Measurements from ENCODE around the gene EIF3F.

DNA sequence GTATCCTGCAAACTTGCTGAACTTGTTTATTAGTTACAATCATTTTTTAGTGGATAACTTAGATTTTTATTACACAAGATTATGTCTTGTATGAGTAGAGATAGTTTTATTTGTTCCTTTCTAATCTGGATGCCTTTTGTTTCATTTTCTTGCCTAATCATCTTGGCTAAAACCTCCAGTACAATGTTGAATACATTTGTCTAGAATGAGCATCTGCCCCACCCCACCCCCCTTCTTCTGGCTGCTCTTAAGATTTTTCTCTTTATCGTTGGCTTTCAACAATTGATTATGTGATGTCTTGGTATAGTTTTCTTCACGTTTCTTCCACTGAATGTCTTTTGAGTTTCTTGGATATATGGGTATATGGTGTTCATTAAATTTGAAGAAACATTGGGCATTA, 56.6 kb downstream of the EIF3F start:
- TF ChIP-seq, protein P1, sequence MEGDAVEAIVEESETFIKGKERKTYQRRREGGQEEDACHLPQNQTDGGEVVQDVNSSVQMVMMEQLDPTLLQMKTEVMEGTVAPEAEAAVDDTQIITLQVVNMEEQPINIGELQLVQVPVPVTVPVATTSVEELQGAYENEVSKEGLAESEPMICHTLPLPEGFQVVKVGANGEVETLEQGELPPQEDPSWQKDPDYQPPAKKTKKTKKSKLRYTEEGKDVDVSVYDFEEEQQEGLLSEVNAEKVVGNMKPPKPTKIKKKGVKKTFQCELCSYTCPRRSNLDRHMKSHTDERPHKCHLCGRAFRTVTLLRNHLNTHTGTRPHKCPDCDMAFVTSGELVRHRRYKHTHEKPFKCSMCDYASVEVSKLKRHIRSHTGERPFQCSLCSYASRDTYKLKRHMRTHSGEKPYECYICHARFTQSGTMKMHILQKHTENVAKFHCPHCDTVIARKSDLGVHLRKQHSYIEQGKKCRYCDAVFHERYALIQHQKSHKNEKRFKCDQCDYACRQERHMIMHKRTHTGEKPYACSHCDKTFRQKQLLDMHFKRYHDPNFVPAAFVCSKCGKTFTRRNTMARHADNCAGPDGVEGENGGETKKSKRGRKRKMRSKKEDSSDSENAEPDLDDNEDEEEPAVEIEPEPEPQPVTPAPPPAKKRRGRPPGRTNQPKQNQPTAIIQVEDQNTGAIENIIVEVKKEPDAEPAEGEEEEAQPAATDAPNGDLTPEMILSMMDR (IDR thresholded peaks at IDR 0.05): no peak
- TF ChIP-seq EZH2 (IDR thresholded peaks at IDR 0.05; ENCODE audit: borderline replicate concordance, insufficient read depth, low read depth, low read length, poor library complexity, severe bottlenecking): no peak

Data from B cell (primary cell).